ENCODE results near the gene LRWD1. TPM values are rescaled to one million over a fixed set of nuclear protein-coding genes. Genes with fewer than 3 reads are reported as not detected.

Gene LRWD1
- total RNA-seq, 4 donors from 2014 or later, result 9.8 to 19.2 (median 16.4) TPM

GRCh38 chr7:102433219-102434038 lies 31.4 kb upstream of the LRWD1 start, which contains the start of gene ORAI2:
ORAI2 (plus strand) TSS chr7:102433575; CDS start chr7:102438957, 5,382 bp downstream.
- no peak within 1 kb of the TSS for H3K27ac ChIP-seq
- TF ChIP-seq POLR2AphosphoS5 (IDR thresholded peaks at IDR 0.05) (no peak), CTCF (IDR thresholded peaks at IDR 0.05) (no peak), EP300 (IDR thresholded peaks at IDR 0.05) (no peak), POLR2A (IDR thresholded peaks at IDR 0.05) (no peak)
- peaks cover 36% of the 10 kb centered on the region for H3K4me1 ChIP-seq
- H3K9me3 ChIP-seq, result no peaks in the 10 kb centered on the region
- no peaks in the 10 kb centered on the region for H3K36me3 ChIP-seq
- peak within 1 kb of the TSS; percentile 89 for H3K4me3 ChIP-seq
- no peaks in the 10 kb centered on the region for H3K27me3 ChIP-seq
- peak in 1 of 2 donors; percentile 83 for DNase-seq (ENCODE audit: low spot score in 2 of 2)
- 2% methylated on average over 23 of the region's 90 CpGs for WGBS

GRCh38 chr7:102434039-102434486 lies 30.7 kb upstream of the LRWD1 start:
- 34% methylated on average over 8 of the region's 9 CpGs for WGBS

DNA sequence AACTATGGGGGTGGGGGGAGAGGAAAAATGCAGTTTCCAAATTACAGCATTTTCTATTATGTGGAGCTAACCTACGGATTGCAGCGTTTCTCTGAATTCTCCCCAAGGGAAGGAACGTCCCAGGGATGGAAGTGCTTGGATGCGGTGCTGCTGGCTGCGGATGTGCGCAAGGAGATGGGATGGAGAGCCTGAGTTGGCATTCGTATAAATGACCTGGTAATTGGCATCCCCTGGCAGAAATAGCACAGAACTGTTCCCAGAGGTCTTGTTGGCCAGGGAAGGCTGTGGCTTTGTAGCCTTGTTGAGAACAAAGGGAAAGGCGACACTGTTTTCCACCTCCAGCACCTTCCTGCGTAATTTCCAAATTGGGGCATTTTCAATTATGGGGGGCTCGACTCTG lies 28.7 kb upstream of the LRWD1 start:
- WGBS, result 94% methylated on average over 10 of the region's 10 CpGs
- Histone ChIP-seq H3K9me3 (no peaks in the 10 kb centered on the region), H3K4me3 (no peak overlapping the region), H3K27me3 (no peaks in the 10 kb centered on the region), H3K27ac (no peak overlapping the region), H3K4me1 (peaks cover 31% of the 10 kb centered on the region), H3K36me3 (peaks cover 9% of the 10 kb centered on the region)
- no peak for TF ChIP-seq EP300 (IDR thresholded peaks at IDR 0.05)
- TF ChIP-seq CTCF (IDR thresholded peaks at IDR 0.05), result no peak
- no peak for TF ChIP-seq POLR2A (IDR thresholded peaks at IDR 0.05)
- no peak for TF ChIP-seq POLR2AphosphoS5 (IDR thresholded peaks at IDR 0.05)
- no peak for DNase-seq (ENCODE audit: low spot score in 2 of 2)

More at GRCh38 chr7:102434039-102434486, 30.7 kb upstream of the LRWD1 start:
- Histone ChIP-seq H3K27me3 (no peaks in the 10 kb centered on the region), H3K4me1 (peaks cover 36% of the 10 kb centered on the region), H3K9me3 (no peaks in the 10 kb centered on the region), H3K36me3 (peaks cover 2% of the 10 kb centered on the region), H3K4me3 (peak overlapping the region; percentile 89), H3K27ac (no peak overlapping the region)
- TF ChIP-seq EP300 (IDR thresholded peaks at IDR 0.05), result no peak
- no peak for TF ChIP-seq POLR2AphosphoS5 (IDR thresholded peaks at IDR 0.05)
- TF ChIP-seq CTCF (IDR thresholded peaks at IDR 0.05), result no peak
- TF ChIP-seq POLR2A (IDR thresholded peaks at IDR 0.05), result no peak
- no peak for DNase-seq (ENCODE audit: low spot score in 2 of 2)

DNA sequence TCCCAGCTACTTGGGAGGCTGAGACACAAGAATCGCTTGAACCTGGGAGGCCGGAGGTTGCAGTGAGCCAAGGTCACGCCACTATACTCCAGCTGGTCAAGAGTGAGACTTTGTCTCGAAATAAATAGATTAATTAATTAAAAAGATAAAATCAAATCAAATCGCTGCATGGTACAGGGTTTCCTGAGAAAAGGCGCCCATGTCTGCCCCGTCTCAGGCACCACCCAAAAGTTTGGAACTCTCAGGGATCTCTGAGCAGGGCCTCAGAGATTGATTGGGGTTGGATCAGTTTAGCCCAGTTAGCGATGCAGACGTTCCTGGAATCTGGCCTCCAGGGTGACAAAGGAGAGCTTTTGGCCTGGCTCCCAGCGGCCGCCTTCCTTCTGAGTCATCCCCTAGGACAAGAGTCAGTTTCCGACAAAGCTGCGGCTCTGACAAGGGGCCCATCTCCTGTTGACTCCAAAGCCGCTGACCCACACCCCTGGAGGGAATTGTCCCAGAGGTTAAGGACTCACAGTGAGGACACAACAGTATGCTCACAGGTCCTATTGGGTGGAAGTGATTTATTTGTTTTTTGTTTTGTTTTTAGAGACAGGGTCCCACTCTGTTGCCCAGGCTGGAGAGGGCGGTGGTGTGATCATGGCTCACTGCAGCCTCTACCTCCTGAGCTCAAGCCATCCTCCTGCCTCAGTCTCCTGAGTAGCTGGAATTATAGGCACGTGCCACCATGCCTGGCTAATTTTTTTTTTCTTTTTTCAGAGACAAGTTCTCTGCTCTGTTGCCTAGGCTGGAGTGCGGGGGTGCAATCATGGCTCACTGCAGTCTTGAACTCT lies 24.6 kb upstream of the LRWD1 start:
- Histone ChIP-seq H3K27me3 (no peaks in the 10 kb centered on the region), H3K4me1 (peaks cover 3% of the 10 kb centered on the region), H3K36me3 (peaks cover 9% of the 10 kb centered on the region), H3K9me3 (no peaks in the 10 kb centered on the region), H3K4me3 (no peak overlapping the region), H3K27ac (no peak overlapping the region)
- 62% methylated on average over 17 of the region's 17 CpGs for WGBS
- no peak for DNase-seq (ENCODE audit: low spot score in 2 of 2)
- no peak for TF ChIP-seq POLR2AphosphoS5 (IDR thresholded peaks at IDR 0.05)
- TF ChIP-seq EP300 (IDR thresholded peaks at IDR 0.05), result no peak
- no peak for TF ChIP-seq POLR2A (IDR thresholded peaks at IDR 0.05)

GRCh38 chr7:102444961-102445673 lies 19.7 kb upstream of the LRWD1 start:
- Histone ChIP-seq H3K9me3 (no peaks in the 10 kb centered on the region), H3K36me3 (peaks cover 21% of the 10 kb centered on the region)
- TF ChIP-seq CTCF (IDR thresholded peaks at IDR 0.05) (no peak), EP300 (IDR thresholded peaks at IDR 0.05) (no peak), POLR2AphosphoS5 (IDR thresholded peaks at IDR 0.05) (no peak), POLR2A (IDR thresholded peaks at IDR 0.05) (no peak)

More at GRCh38 chr7:102444961-102445673, 19.7 kb upstream of the LRWD1 start:
- Histone ChIP-seq H3K27me3 (no peaks in the 10 kb centered on the region), H3K4me1 (peaks cover 2% of the 10 kb centered on the region), H3K4me3 (no peak overlapping the region), H3K27ac (no peak overlapping the region)
- WGBS, result 92% methylated on average over 17 of the region's 17 CpGs
- no peak for DNase-seq (ENCODE audit: low spot score in 2 of 2)
